HG02798 (cell line): ENCODE measurements around the gene HMG20B.
A peak's percentile ranks its signal among the peaks of the same experiment; 100 is the strongest.
"Not testable (repeated sequence)": the region's sequence is repeated elsewhere in the genome, so short reads cannot be mapped to it uniquely, and the experiment has no call there.

Source experiments
- ATAC-seq: cut with Tn5 transposase; IDR thresholded peaks from one replicate; pipeline ENCODE4 v1.9.1; 2021; ENCODE audit warnings: mild to moderate bottlenecking; ENCODE audit not compliant: unreplicated experiment, poor library complexity

The HMG20B gene

DNA sequence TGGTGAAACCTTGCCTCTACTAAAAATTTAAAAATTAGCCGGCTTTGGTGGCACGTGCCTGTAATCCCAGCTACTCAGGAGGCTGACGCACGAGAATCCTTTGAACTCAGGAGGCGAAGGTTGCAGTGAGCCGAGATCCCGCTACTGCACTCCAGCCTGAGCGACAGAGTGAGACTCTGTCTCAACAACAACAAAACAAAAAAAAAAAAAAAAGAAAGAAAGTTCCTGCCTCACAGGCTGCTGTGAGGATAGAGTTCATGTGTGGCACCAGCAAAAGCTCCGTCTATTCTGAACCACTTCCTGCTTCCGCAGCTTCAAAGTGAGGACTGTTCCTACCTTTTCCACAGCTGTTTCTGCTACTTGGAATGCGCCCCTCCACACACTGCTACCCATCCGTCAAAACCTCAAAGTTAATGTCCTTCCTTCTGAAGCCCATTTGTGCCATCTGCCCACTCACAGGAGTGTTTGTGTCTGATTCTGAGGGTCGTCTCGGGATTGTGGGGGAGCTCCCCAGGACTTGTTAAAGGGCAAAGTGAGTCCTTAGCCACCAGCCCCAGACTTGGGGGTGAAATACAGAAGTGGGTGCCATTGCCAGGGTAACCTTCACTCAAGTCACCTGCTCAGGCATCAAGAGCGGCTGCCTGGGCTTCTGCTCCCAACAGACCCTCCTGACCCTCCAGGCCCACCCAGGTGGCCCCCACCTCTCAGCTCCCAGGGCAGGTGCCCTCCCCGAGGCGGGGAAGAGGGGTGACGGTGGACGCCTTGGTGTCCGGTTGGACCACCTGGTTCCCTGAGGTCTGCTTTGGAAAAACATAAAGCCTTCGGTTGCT, 18.3 kb upstream of the HMG20B start:
- no peak for ATAC-seq

DNA sequence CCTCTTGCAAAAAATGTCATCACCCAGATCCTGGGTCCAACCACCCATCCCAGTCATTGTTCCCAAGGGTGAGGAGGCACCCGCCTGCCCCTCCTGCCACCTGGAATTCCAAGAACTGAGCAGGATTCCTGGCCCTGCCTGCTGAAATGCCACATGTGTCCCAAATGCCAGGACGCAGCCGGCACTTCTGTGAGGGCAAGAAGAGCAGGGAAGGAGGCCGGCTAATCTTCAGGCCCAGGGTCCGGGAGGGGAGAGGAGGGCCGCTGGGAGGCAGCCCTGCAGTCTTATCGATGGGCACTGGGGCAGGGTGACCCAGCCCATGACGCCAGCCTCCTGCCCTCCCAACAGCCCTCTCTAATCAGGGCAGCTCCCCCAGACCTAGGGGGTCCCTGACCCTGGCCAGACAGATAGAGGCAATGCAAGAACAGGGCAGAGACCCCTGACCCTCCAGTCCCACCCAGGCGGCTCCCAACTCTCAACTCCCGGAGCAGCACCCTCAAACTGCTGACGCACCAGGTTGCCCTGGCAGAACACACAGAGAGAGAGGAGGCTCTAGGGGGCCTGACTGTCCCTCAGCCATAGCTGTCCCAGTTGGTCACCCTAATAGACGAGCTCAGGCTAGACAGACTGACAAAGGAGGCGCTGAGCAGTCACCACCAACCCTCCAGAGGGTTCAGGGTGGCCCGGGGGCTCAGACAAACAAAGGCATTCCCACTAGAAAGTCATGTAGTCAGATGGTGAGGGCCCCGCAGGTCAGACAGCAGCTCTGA, 16.9 kb upstream of the HMG20B start:
- no peak for ATAC-seq

- no peak for ATAC-seq
Measured at GRCh38 chr19:3556423-3556977, 16.2 kb upstream of the HMG20B start.

DNA sequence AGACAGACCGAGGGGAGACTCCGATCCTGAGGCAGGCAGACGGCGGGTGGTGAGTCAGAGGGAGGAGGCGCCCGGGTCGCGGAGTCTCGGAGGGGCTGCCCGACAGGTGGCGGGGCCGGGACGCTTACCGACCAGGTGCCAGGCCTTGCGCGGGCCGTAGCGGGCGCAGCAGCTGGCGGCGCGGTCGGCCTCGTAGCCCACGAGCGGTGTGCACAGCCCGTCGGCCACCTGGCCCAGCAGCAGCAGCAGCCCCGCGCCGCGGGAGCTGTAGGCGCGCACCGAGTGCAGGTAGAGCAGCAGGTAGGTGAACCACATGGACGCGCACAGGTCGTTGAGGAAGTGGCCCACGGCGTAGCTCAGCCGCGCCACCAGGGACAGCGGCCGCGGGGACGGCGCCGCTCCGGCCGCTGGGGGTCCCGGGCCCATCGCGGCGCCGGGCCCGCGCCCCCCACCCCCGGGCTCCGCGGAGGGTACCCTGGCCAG, 15.7 kb upstream of the HMG20B start:
- ATAC-seq = no peak

DNA sequence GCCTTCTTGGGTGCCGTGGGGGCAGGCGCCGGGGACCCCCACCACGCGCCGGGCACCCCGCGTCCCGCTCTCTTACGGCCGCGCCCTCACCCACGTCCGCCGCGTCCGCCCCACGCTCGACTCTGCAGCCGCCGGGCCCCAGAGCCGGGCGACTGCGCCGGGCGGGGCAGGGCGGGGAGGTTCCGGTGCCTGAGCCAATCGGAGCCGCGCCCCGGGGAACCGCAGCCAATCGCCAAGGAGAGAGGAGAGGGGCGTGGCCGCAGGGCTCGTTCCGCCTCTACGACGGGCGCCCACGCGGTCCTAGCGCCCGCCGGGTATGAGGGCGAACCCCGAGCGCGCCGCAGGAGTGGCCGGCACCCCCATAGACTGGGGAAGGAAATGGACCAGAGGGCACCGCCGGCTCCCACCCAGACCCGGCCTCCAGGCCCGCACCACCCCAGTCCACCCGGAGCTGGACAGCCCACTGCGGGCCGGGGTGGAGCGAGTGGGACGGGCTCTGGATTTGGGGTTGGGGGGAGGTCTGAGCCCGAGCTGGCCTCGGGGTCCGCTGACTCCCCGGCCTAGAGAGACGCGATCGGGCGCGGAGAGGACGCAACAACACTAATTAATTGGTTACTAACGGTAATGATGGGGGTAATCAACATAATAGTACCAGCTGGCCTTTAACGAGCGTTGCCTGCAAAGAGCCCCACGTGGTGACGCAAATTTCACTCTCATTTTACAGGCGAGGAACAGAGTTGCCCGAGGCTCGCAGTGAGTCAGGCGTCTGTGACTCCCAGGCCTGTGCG, 15.1 kb upstream of the HMG20B start, which contains the start of gene MFSD12:
MFSD12 (minus strand) TSS at position 126 of the 788 bp plus-strand sequence. CDS start 183 bp downstream, outside the sequence.
- ATAC-seq = peak; percentile 94

- ATAC-seq = no peak
Measured at GRCh38 chr19:3563709-3564524, 8.8 kb upstream of the HMG20B start.

GRCh38 chr19:3565139-3565538, 7.6 kb upstream of the HMG20B start:
- no peak for ATAC-seq

DNA sequence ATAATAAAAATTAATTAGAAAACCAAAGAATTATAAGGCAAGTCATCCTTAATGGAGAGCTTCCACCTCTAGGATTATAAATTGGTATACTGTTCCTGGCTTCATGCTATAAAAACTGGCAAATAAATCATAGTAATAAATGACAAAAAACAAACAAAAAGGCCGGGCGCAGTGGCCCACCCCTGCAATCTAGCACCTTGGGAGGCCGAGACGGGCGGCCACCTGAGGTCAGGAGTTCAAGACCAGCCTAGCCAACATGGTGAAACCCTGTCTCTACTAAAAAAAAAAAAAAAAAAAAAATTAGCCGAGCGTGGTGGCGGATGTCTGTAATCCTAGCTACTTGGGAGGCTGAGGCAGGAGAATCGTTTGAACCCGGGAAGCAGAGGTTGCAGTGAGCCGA, 2.7 kb upstream of the HMG20B start:
- not testable (repeated sequence) for ATAC-seq

GRCh38 chr19:3570606-3571011, 2.1 kb upstream of the HMG20B start:
- no peak for ATAC-seq

DNA sequence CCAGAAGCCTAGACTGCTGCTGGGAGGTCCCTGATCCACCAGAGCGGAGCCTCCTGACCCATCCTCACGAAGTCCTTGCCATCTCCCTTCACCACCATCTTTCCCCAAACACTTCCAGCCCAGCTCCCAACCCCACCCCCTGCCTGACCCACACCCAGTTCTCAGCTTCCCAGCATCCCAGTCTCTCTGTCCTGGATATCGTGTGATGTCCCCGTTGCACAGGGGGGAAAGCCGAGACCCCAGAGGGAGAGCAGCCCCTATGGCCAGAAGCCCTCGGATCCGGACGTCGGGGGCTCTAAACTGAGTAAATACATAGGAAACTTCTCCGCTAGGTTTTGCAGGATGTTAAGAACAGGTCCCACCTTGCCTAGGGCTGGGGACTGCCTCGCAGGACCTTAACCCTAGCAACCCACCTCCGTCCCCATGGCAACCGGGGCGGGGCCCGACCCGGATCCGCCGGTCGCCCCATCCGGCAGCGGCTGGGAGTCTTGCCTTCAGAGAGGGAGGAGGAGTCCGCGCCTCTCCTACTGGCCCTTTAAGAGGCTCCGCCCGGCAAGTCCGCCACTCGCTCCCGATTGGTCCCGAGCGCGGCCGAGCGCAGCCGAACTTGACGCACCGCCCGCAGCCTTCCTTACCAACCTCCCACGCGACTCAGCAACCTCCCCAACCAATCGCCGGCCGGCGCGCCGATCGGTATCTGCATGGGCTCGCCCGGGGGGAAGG, 451 bp upstream of the HMG20B start:
- ATAC-seq = peak; percentile 90

DNA sequence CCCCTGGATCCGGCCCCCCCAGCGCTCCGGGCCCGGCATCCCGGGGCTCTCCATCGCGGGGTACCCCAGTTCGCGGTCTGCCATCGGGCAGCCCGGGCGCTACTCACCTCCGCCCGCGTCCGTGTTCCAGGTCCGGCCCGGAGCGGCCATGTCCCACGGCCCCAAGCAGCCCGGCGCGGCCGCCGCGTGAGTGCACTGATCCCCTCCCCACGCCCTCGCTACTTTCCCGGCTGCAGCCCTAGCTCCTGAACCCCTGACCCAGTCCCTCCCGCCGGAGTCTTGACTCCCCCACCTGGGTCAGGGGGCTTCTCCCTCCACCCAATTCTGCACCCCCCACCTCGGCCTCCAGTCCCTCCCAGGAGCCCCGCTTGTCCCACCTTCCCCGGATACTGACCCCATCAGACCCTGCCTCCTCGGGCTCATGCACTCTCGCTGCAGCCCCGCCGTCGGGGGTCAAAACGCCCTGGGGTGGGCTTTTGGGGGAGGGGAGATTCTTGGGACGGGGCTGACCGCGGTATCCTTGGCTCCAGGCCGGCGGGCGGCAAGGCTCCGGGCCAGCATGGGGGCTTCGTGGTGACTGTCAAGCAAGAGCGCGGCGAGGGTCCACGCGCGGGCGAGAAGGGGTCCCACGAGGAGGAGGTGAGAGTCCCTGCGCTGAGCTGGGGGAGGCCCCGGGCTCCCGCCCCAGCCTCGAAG, 566 bp downstream of the HMG20B start:
- ATAC-seq = peak; percentile 0

GRCh38 chr19:3573858-3574637, 1.3 kb downstream of the HMG20B start:
- ATAC-seq = peak; percentile 24

GRCh38 chr19:3575260-3575741, 2.6 kb downstream of the HMG20B start:
- ATAC-seq = no peak

DNA sequence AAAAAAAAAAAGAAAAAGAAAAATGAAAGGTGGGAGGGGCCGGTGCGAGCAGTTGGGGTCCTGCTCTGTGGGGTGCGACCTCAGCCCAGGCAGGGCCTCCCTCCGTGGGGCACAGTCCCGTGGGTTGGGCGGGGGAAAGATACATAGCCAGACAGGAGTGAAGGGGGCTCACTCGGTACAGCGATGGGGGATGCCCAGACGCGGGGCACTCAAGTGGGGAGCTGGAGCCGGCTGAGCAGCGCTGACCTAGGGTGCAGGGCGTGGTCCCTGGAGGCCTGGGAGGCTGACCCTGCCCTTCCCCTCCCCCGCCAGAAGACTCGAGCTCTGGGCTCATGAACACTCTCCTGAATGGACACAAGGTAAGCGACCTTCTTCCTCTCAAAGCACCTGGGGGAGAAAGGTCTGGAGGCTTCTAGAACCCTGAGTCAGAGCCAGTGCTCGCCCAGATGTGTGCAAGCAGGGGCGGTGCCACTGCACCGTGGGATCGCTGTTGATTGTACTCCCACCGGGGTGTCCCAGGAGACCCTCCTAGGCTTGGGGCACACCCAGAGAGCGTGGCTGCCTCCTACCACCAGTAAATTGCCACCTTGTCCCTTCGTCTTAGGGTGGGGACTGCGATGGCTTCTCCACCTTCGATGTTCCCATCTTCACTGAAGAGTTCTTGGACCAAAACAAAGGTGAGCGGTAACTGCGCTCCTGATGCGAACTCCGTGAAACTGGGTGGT, 3.4 kb downstream of the HMG20B start:
- no peak for ATAC-seq

DNA sequence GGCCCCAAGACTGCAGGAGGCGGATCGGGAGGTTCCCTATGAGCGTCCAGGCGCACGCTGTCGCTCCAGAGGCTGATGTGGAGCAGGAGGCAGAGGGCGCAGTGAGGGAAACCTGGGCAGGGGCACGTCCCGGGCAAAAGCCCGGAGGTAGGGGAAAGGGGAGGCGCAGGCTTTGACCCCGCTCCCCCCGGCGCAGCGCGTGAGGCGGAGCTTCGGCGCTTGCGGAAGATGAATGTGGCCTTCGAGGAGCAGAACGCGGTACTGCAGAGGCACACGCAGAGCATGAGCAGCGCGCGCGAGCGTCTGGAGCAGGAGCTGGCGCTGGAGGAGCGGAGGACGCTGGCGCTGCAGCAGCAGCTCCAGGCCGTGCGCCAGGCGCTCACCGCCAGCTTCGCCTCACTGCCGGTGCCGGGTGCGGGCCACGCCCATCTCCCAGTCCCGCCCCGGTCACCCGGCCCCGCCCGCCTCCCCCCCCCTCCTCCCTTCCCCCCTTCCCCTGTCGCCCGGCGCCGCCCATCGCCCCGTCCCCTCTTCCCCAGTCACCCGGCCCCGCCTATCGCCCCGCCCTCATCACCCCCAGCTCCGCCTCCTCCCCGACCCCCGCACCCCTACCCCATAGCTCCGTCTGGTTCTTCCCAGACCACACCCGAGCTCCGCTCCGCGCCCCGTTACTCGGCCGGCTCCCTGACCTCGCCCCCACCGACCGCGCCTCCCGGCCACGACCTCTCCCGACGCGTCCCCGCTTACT, 4.1 kb downstream of the HMG20B start:
- ATAC-seq = no peak
